Neural progenitor cell (in vitro differentiated cells): ENCODE data around the gene SEZ6L2. TPM values are rescaled to one million over a fixed set of nuclear protein-coding genes. Genes with fewer than 3 reads are reported as not detected.

ENCODE experiments used
- DNase-seq: peaks from one replicate; pipeline ENCODE4 v3.0.0-alpha.2; 2016; ENCODE audit warnings: low spot score
- H2AFZ ChIP-seq: fragments of 200-600 bp; sonication (generic); replicated peaks from 2 replicates; pipeline ENCODE4 v1.6.1; 2016; ENCODE audit warnings: antibody characterized with exemption
- H3F3A ChIP-seq: fragments of 200-600 bp; sonication (generic); 2 replicates; pipeline ENCODE4 v1.6.1; 2016; ENCODE audit warnings: antibody characterized with exemption, low read depth
- H3K27ac ChIP-seq: fragments of 200-600 bp; sonication (generic); 2 replicates; pipeline ENCODE4 v1.5.1; 2016; ENCODE audit warnings: mild to moderate bottlenecking
- H3K27me3 ChIP-seq: fragments of 200-600 bp; sonication (generic); 2 replicates; pipeline ENCODE4 v1.6.1; 2016; ENCODE audit warnings: mild to moderate bottlenecking, moderate library complexity
- H3K36me3 ChIP-seq: fragments of 200-600 bp; sonication (generic); 2 replicates; pipeline ENCODE4 v1.5.1; 2016
- H3K4me1 ChIP-seq: fragments of 200-600 bp; sonication (generic); 2 replicates; pipeline ENCODE4 v1.6.1; 2016; ENCODE audit warnings: mixed run types
- H3K4me2 ChIP-seq: fragments of 200-600 bp; sonication (generic); 2 replicates; pipeline ENCODE4 v1.6.1; 2016
- H3K4me3 ChIP-seq: fragments of 200-600 bp; sonication (generic); 2 replicates; pipeline ENCODE4 v1.5.1; 2016
- H3K79me2 ChIP-seq: fragments of 200-600 bp; sonication (generic); 2 replicates; pipeline ENCODE4 v1.6.1; 2016; ENCODE audit warnings: low read depth
- H3K9ac ChIP-seq: fragments of 200-600 bp; sonication (generic); 2 replicates; pipeline ENCODE4 v1.6.1; 2016
- H3K9me3 ChIP-seq: fragments of 200-600 bp; sonication (generic); 2 replicates; pipeline ENCODE4 v1.5.1; 2016; ENCODE audit warnings: low read depth
- H4K20me1 ChIP-seq: fragments of 200-600 bp; sonication (generic); 2 replicates; pipeline ENCODE4 v1.6.1; 2016; ENCODE audit warnings: low read depth
- H3K27ac Mint-ChIP-seq: 3 replicates; pipeline ENCODE4 v1.8.0; 2021; ENCODE audit warnings: mixed read lengths
- H3K27me3 Mint-ChIP-seq: 2 replicates; pipeline ENCODE4 v1.8.0; 2022; ENCODE audit warnings: low read depth, mild to moderate bottlenecking, inconsistent platforms, moderate library complexity, mixed read lengths; ENCODE audit not compliant: insufficient read depth
- H3K36me3 Mint-ChIP-seq: 3 replicates; pipeline ENCODE4 v1.8.0; 2021; ENCODE audit warnings: mixed read lengths
- H3K4me1 Mint-ChIP-seq: 3 replicates; pipeline ENCODE4 v1.8.0; 2021; ENCODE audit warnings: mixed read lengths
- H3K4me3 Mint-ChIP-seq: 3 replicates; pipeline ENCODE4 v1.8.0; 2021; ENCODE audit warnings: mild to moderate bottlenecking, moderate library complexity, mixed read lengths
- H3K9me3 Mint-ChIP-seq: 3 replicates; pipeline ENCODE4 v1.8.0; 2020; ENCODE audit warnings: mixed read lengths
- CTCF ChIP-seq: fragments of 200-600 bp; sonication (generic); IDR thresholded peaks from 2 replicates; pipeline ENCODE4 v1.5.1; 2017; ENCODE audit warnings: antibody characterized with exemption, mild to moderate bottlenecking
- EZH2 ChIP-seq: fragments of 200-600 bp; sonication (generic); IDR thresholded peaks from 2 replicates; pipeline ENCODE4 v1.6.1; 2017; ENCODE audit warnings: antibody characterized with exemption, mild to moderate bottlenecking, moderate library complexity
- EZH2phosphoT487 ChIP-seq: fragments of 200-600 bp; sonication (generic); IDR thresholded peaks from 2 replicates; pipeline ENCODE4 v1.6.1; 2017; ENCODE audit warnings: antibody characterized with exemption
- total RNA-seq: library from RNA; depleted of rRNA; stranded (reverse); fragments of >200 nt; gene quantifications from 2 replicates; pipeline ENCODE4 v1.2.3, GENCODE V29; 2015; ENCODE audit warnings: low replicate concordance

Gene SEZ6L2
- total RNA-seq, 1 donor from 2014 or later = 11.7 TPM

DNA sequence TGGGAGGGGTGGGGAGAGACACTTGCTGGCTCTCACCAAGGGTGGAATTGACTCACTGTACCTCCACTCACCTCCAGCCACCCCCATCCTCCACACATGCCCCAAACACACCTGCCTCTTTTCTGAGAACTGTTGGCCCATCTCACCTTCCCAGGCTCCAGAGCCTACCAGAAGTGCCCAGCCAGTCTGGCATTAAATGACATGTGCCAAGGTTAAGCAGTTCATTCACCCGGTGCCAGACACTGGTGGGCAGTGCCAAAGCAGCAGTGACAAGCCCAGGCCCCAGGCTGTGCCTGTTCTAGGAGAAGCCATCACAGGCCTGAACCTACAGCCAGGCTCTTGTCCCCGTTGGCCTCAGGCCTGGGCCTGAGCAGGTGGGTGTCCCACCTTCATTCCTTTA lies 67.9 kb downstream of the SEZ6L2 start:
- H3K27me3 Mint-ChIP-seq = peaks cover 6% of the 10 kb centered on the region
- Histone ChIP-seq H3K4me2 (no peak overlapping the region), H3K36me3 (no peaks in the 10 kb centered on the region), H3K9ac (no peak overlapping the region), H3K4me3 (no peak overlapping the region), H3K4me1 (no peaks in the 10 kb centered on the region), H3K9me3 (no peaks in the 10 kb centered on the region), H3K27ac (no peak overlapping the region), H4K20me1 (no peaks in the 10 kb centered on the region), H3K27me3 (no peaks in the 10 kb centered on the region), H2AFZ (no peak overlapping the region), H3K79me2 (no peaks in the 10 kb centered on the region), H3F3A (no peaks in the 10 kb centered on the region)
- H3K4me1 Mint-ChIP-seq = peaks cover 6% of the 10 kb centered on the region
- TF ChIP-seq CTCF (no peak), EZH2phosphoT487 (no peak), EZH2 (no peak)
- H3K27ac Mint-ChIP-seq = no peak overlapping the region
- H3K9me3 Mint-ChIP-seq = no peaks in the 10 kb centered on the region
- no peaks in the 10 kb centered on the region for H3K36me3 Mint-ChIP-seq
- DNase-seq = no peak
- no peak overlapping the region for H3K4me3 Mint-ChIP-seq

DNA sequence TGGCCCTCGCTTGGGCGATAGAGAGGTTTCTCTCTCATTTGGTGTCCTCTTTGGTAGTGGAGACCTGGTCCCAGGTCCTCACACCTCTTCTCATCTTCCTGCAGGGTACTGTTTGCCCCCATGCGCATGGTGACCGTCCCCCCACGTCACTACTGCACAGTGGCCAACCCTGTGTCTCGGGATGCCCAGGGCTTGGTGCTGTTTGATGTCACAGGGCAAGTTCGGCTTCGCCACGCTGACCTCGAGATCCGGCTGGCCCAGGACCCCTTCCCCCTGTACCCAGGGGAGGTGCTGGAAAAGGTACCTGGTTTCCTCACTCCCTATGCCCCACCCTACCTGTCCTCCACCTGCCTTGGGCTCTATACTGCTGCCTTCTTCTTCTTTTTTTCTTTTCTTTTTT lies 68.6 kb downstream of the SEZ6L2 start:
- Mint-ChIP-seq H3K4me1 (peaks cover 6% of the 10 kb centered on the region), H3K27me3 (peaks cover 5% of the 10 kb centered on the region), H3K27ac (no peak overlapping the region), H3K9me3 (no peaks in the 10 kb centered on the region), H3K36me3 (no peaks in the 10 kb centered on the region), H3K4me3 (peak overlapping the region; percentile 18)
- Histone ChIP-seq H2AFZ (no peak overlapping the region), H3K4me3 (no peak overlapping the region), H3K4me1 (peaks cover 4% of the 10 kb centered on the region), H3K9ac (no peak overlapping the region), H3K9me3 (no peaks in the 10 kb centered on the region), H3F3A (peaks cover 4% of the 10 kb centered on the region), H3K4me2 (no peak overlapping the region), H3K79me2 (no peaks in the 10 kb centered on the region), H3K27ac (no peak overlapping the region), H3K36me3 (no peaks in the 10 kb centered on the region), H4K20me1 (no peaks in the 10 kb centered on the region), H3K27me3 (no peaks in the 10 kb centered on the region)
- TF ChIP-seq EZH2phosphoT487 (no peak), CTCF (no peak), EZH2 (no peak)
- DNase-seq = no peak

GRCh38 chr16:29826342-29826695 lies 73.0 kb downstream of the SEZ6L2 start:
- DNase-seq = no peak
- H3K27ac ChIP-seq = no peak overlapping the region
- H4K20me1 ChIP-seq = no peaks in the 10 kb centered on the region
- no peaks in the 10 kb centered on the region for H3K9me3 Mint-ChIP-seq
- no peak overlapping the region for H3K4me3 Mint-ChIP-seq
- TF ChIP-seq EZH2 = no peak
- TF ChIP-seq CTCF = no peak
- no peak for TF ChIP-seq EZH2phosphoT487
- no peak overlapping the region for H3K9ac ChIP-seq
- peaks cover 35% of the 10 kb centered on the region for H3F3A ChIP-seq
- H3K4me1 Mint-ChIP-seq = peaks cover 16% of the 10 kb centered on the region
- H3K27me3 ChIP-seq = no peaks in the 10 kb centered on the region
- H3K4me2 ChIP-seq = no peak overlapping the region
- H3K36me3 Mint-ChIP-seq = no peaks in the 10 kb centered on the region
- H3K36me3 ChIP-seq = no peaks in the 10 kb centered on the region
- no peak overlapping the region for H3K4me3 ChIP-seq
- H3K9me3 ChIP-seq = no peaks in the 10 kb centered on the region
- no peak overlapping the region for H3K27ac Mint-ChIP-seq
- peaks cover 12% of the 10 kb centered on the region for H3K27me3 Mint-ChIP-seq
- H2AFZ ChIP-seq = no peak overlapping the region
- no peaks in the 10 kb centered on the region for H3K79me2 ChIP-seq
- peaks cover 14% of the 10 kb centered on the region for H3K4me1 ChIP-seq
